ENCODE data around the gene GPSM1.

GRCh38 chr9:136309101-136309801, 18.1 kb upstream of the GPSM1 start:
- TF ChIP-seq POLR2A (IDR thresholded peaks at IDR 0.05) (no peak), CTCF (IDR thresholded peaks at IDR 0.05) (no peak)
